DND-41 (cell line): Measurements from ENCODE around the gene SENP3.

ENCODE experiments used
- ATAC-seq: fragments of 200-7000 bp; cut with Tn5 transposase; 3 replicates; pipeline ENCODE4 v1.9.1; 2021; ENCODE audit warnings: low read depth; ENCODE audit not compliant: insufficient read depth
- DNase-seq: peaks from one replicate; pipeline ENCODE4 v3.0.0-alpha.2; 2020
- H2AFZ ChIP-seq: 2 replicates; pipeline ENCODE4 v1.6.0; 2012; ENCODE audit warnings: low read depth, low read length
- H3K27ac ChIP-seq: 2 replicates; pipeline ENCODE4 v1.5.1; 2012; ENCODE audit warnings: low read length, inconsistent platforms
- H3K27me3 ChIP-seq: fragments of 200-600 bp; sonication (generic); 2 replicates; pipeline ENCODE4 v1.6.0; 2012; ENCODE audit warnings: low read length, mild to moderate bottlenecking, inconsistent platforms; ENCODE audit not compliant: insufficient read depth, poor library complexity
- H3K36me3 ChIP-seq: 2 replicates; pipeline ENCODE4 v1.5.1; 2012; ENCODE audit warnings: low read length, inconsistent platforms; ENCODE audit not compliant: insufficient read depth
- H3K4me1 ChIP-seq: 2 replicates; pipeline ENCODE4 v1.5.1; 2012; ENCODE audit warnings: mild to moderate bottlenecking, low read length; ENCODE audit not compliant: insufficient read depth
- H3K4me2 ChIP-seq: 2 replicates; pipeline ENCODE4 v1.6.0; 2012; ENCODE audit warnings: mild to moderate bottlenecking, moderate library complexity, low read length, inconsistent platforms; ENCODE audit not compliant: insufficient read depth
- H3K4me3 ChIP-seq, 2 experiments: fragments of 200-600 bp in 1 of 2; shearing (Covaris generic) in 1 of 2; 2 replicates each; pipeline ENCODE4 v1.5.1; 2012 to 2016; ENCODE audit warnings: inconsistent platforms in 2 of 2, low read length in 2 of 2, mild to moderate bottlenecking in 2 of 2, low read depth in 1 of 2, moderate library complexity in 1 of 2
- H3K79me2 ChIP-seq: 2 replicates; pipeline ENCODE4 v1.6.0; 2012; ENCODE audit warnings: low read length, inconsistent platforms; ENCODE audit not compliant: insufficient read depth
- H3K9ac ChIP-seq: 2 replicates; pipeline ENCODE4 v1.6.0; 2012; ENCODE audit warnings: low read depth, mild to moderate bottlenecking, inconsistent platforms, low read length, moderate library complexity
- H3K9me3 ChIP-seq: 2 replicates; pipeline ENCODE4 v1.5.1; 2012; ENCODE audit warnings: low read length, moderate library complexity, mild to moderate bottlenecking, inconsistent platforms; ENCODE audit not compliant: insufficient read depth, severe bottlenecking
- H4K20me1 ChIP-seq: 2 replicates; pipeline ENCODE4 v1.6.0; 2012; ENCODE audit warnings: low read length; ENCODE audit not compliant: insufficient read depth
- EZH2 ChIP-seq: IDR thresholded peaks from 3 replicates; pipeline ENCODE4 v1.6.1; 2012; ENCODE audit warnings: borderline replicate concordance, low read depth, mild to moderate bottlenecking, moderate library complexity, low read length, inconsistent platforms; ENCODE audit not compliant: severe bottlenecking
- TF ChIP-seq, protein P1 (sequence below): IDR thresholded peaks from 2 replicates; pipeline ENCODE4 v1.5.1; 2012; ENCODE audit warnings: borderline replicate concordance, low read length, moderate library complexity, mild to moderate bottlenecking; ENCODE audit not compliant: poor library complexity, severe bottlenecking; ENCODE audit errors: extremely low read depth

Gene SENP3

GRCh38 chr17:7589204-7589868 is 27.6 kb downstream of the SENP3 start:
- no peak overlapping the region for H3K4me2 ChIP-seq
- no peak overlapping the region for H3K9ac ChIP-seq
- DNase-seq (no peak), ATAC-seq (no peak)
- peaks cover 23% of the 10 kb centered on the region for H3K79me2 ChIP-seq
- no peak overlapping the region for H3K4me3 ChIP-seq
- H4K20me1 ChIP-seq = 0 out of 2 replicates have a peak, but pooled peaks cover 3% of the 10 kb centered on the region
- no peak for TF ChIP-seq EZH2
- TF ChIP-seq, protein P1, sequence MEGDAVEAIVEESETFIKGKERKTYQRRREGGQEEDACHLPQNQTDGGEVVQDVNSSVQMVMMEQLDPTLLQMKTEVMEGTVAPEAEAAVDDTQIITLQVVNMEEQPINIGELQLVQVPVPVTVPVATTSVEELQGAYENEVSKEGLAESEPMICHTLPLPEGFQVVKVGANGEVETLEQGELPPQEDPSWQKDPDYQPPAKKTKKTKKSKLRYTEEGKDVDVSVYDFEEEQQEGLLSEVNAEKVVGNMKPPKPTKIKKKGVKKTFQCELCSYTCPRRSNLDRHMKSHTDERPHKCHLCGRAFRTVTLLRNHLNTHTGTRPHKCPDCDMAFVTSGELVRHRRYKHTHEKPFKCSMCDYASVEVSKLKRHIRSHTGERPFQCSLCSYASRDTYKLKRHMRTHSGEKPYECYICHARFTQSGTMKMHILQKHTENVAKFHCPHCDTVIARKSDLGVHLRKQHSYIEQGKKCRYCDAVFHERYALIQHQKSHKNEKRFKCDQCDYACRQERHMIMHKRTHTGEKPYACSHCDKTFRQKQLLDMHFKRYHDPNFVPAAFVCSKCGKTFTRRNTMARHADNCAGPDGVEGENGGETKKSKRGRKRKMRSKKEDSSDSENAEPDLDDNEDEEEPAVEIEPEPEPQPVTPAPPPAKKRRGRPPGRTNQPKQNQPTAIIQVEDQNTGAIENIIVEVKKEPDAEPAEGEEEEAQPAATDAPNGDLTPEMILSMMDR = no peak
- H3K36me3 ChIP-seq = peaks cover 86% of the 10 kb centered on the region
- no peaks in the 10 kb centered on the region for H3K27me3 ChIP-seq
- H3K9me3 ChIP-seq = no peaks in the 10 kb centered on the region
- no peak overlapping the region for H2AFZ ChIP-seq
- H3K27ac ChIP-seq = no peak overlapping the region
- peaks cover 16% of the 10 kb centered on the region for H3K4me1 ChIP-seq

GRCh38 chr17:7589891-7590691 is 28.4 kb downstream of the SENP3 start, which contains the start of gene SOX15:
TSS of gene SOX15 (minus strand) at chr17:7590094. CDS start at chr17:7589676, 418 bp downstream.
- no peak within 1 kb of the TSS for H3K4me3 ChIP-seq

DNA sequence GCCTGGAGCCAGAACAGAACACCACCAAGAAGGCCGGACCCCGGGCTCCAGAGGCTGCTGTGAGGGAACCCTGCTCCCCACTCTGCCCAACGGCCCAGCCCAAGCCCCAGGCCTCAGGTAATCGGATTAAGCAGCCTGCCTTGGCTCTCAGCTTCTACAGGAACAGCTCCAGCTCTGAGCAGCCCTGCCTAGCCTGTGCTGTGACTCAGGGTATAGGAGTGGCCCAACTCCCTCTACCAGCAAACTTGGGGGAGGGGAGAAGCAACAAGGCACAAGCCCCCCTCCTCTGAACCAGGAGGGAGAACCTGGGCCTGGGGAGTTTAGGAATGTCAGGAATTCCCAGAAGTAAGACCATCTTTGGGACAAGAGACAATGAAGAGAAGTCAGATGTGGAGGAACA is 29.0 kb downstream of the SENP3 start:
- H3K9me3 ChIP-seq = no peaks in the 10 kb centered on the region
- H3K4me1 ChIP-seq = peaks cover 2% of the 10 kb centered on the region
- H3K36me3 ChIP-seq = peaks cover 95% of the 10 kb centered on the region
- 0 out of 2 replicates have a peak, but pooled peaks cover 3% of the 10 kb centered on the region for H4K20me1 ChIP-seq
- peaks cover 9% of the 10 kb centered on the region for H3K79me2 ChIP-seq
- H3K4me3 ChIP-seq = no peak overlapping the region
- no peak overlapping the region for H3K27ac ChIP-seq
- no peak for TF ChIP-seq EZH2
- TF ChIP-seq, protein P1 = no peak
- H2AFZ ChIP-seq = no peak overlapping the region
- H3K27me3 ChIP-seq = no peaks in the 10 kb centered on the region
- ATAC-seq (0 out of 3 replicates have a peak, but pooled peaks have one; percentile 20), DNase-seq (no peak)
- H3K9ac ChIP-seq = no peak overlapping the region
- H3K4me2 ChIP-seq = no peak overlapping the region

More at GRCh38 chr17:7589891-7590691, 28.4 kb downstream of the SENP3 start, which contains the start of gene SOX15:
- H3K27ac ChIP-seq = no peak within 1 kb of the TSS
- no peaks in the 10 kb centered on the region for H3K9me3 ChIP-seq
- H3K79me2 ChIP-seq = peaks cover 16% of the 10 kb centered on the region
- no peak within 1 kb of the TSS for H3K4me2 ChIP-seq
- H3K9ac ChIP-seq = no peak within 1 kb of the TSS
- no peak for DNase-seq
- no peak within 1 kb of the TSS for H2AFZ ChIP-seq
- 0 out of 2 replicates have a peak, but pooled peaks cover 3% of the 10 kb centered on the region for H4K20me1 ChIP-seq
- H3K4me1 ChIP-seq = peaks cover 8% of the 10 kb centered on the region
- peaks cover 92% of the 10 kb centered on the region for H3K36me3 ChIP-seq
- no peaks in the 10 kb centered on the region for H3K27me3 ChIP-seq
- TF ChIP-seq EZH2 = no peak
- TF ChIP-seq, protein P1 = no peak
- ATAC-seq = no peak
